ENCODE results near the gene TCEA2.

GRCh38 chr20:64035933-64036345 lies 27.1 kb upstream of the TCEA2 start, which contains the start of gene C20orf204:
- no peak for TF ChIP-seq CTCF (conservative IDR thresholded peaks at IDR 0.05 in 1 of 2, IDR thresholded peaks at IDR 0.05 in 1 of 2; ENCODE audit: extremely low read depth in 1 of 2, insufficient read depth in 1 of 2, low read depth in 1 of 2, low read length in 2 of 2)
- TF ChIP-seq EZH2 (IDR thresholded peaks at IDR 0.05; ENCODE audit: borderline replicate concordance, low read length): no peak
